Stimulated activated naive CD8-positive, alpha-beta T cell treated with anti-CD3 and anti-CD28 coated beads, Interleukin-15, amount 100 ng/mL, for 72 hours (primary cell): ENCODE measurements around the gene SMIM3.

Experiments used
- ATAC-seq: fragments of 150-1000 bp; cut with Tn5 transposase; 2 replicates; pipeline ENCODE4 v1.10.0; 2021; ENCODE audit warnings: mild to moderate bottlenecking, moderate library complexity
- DNase-seq, 2 donors: peaks; one replicate each; pipeline ENCODE4 v3.0.0; 2021 to 2022
- H3K27ac Mint-ChIP-seq, 2 donors: one replicate each; pipeline ENCODE4 v1.8.0; 2022; ENCODE audit warnings: mild to moderate bottlenecking in 2 of 2, mixed read lengths in 2 of 2, moderate library complexity in 2 of 2
- H3K27me3 Mint-ChIP-seq: one replicate; pipeline ENCODE4 v1.8.0; 2022; ENCODE audit warnings: mixed read lengths
- H3K4me1 Mint-ChIP-seq: one replicate; pipeline ENCODE4 v1.8.0; 2022; ENCODE audit warnings: mild to moderate bottlenecking, mixed read lengths
- H3K4me3 Mint-ChIP-seq, 2 donors: one replicate each; pipeline ENCODE4 v1.8.0; 2022; ENCODE audit warnings: mild to moderate bottlenecking in 2 of 2, mixed read lengths in 2 of 2, moderate library complexity in 1 of 2
- H3K9me3 Mint-ChIP-seq, 2 donors: one replicate each; pipeline ENCODE4 v1.8.0; 2022; ENCODE audit warnings: mixed read lengths in 2 of 2

SMIM3 gene

DNA sequence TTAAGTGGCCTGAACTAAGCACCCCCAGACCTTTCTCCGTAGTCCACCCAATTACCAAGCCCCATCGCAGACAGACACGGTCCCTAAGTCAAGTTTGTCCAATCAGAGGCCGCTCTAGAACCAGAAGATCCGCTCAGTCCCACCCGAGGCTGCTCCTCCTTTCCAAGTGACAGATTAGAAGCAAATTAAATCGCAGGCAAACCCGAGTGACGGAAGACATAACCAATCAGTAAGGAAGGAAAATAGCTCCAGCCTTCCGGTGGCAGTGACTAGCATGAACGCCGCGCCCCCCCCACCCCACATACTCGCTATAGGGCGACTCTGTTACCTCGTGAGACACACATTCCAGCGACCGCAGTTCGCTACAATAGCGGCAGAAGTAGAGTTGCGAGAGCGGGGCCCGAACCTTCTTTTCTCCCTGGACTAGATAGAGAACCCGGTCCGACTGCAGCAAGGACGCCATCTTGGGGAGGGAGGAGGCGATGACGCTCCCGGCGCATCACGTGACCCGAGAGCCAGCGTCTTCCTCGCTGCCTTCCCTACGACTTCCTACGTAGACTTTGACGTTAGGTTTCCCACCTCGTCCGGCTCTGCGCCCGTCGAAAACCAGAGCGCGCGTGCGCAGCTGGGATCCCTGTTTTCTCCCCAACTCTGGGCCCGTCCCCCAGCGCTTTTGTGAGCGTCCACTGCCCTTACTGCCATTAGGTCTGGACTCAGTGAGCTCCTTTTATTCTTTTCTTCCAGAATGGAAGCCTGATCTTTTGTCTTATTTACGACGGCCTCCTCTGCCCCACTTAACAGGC, 19.8 kb upstream of the SMIM3 start, which contains the start of gene DCTN4:
Gene DCTN4 (minus strand): TSS at position 487 of the 803 bp plus-strand sequence. CDS start 24 bp downstream, at position 463.
- ATAC-seq: peak; percentile 97
- no peaks in the 10 kb centered on the region for H3K9me3 Mint-ChIP-seq
- no peaks in the 10 kb centered on the region for H3K27me3 Mint-ChIP-seq
- H3K27ac Mint-ChIP-seq: no peak within 1 kb of the TSS
- peak; percentile 88 to 94 for DNase-seq
- H3K4me1 Mint-ChIP-seq: peaks cover 38% of the 10 kb centered on the region
- no peak within 1 kb of the TSS for H3K4me3 Mint-ChIP-seq

DNA sequence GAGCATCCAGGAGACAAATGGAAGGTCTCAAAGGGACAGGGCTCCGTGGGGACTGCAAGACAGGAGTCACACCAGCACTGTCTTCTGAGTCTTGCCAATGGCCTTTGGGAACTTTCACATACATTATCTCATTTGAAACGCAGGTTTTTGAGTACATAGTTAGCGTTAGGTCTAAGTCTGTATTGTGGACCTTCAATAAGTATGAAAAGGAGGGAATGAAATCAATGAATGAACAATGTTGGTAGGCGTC, 19.3 kb upstream of the SMIM3 start:
- ATAC-seq (no peak), DNase-seq (no peak)
- Mint-ChIP-seq H3K4me1 (peaks cover 34% of the 10 kb centered on the region), H3K4me3 (no peak overlapping the region), H3K9me3 (no peaks in the 10 kb centered on the region), H3K27me3 (no peaks in the 10 kb centered on the region), H3K27ac (no peak overlapping the region)

DNA sequence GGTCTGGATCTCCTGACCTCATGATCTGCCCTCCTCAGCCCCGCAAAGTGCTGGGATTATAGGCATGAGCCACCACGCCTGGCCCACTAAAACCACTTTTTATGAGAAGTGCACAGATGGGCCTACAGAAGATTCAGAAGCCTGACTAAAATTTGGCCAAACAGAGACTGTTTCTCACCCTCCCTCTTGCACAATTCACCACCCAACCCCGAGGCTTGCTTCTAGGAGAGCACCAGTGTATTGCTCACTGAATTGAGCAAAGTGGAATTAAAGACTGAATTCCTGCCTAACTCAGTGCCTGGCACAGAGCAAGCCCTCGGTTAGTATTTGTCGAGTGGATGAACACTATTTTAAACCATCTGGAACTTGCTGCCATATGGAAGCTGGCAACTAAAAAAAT, 16.3 kb upstream of the SMIM3 start:
- H3K4me3 Mint-ChIP-seq: no peak overlapping the region
- DNase-seq: no peak

DNA sequence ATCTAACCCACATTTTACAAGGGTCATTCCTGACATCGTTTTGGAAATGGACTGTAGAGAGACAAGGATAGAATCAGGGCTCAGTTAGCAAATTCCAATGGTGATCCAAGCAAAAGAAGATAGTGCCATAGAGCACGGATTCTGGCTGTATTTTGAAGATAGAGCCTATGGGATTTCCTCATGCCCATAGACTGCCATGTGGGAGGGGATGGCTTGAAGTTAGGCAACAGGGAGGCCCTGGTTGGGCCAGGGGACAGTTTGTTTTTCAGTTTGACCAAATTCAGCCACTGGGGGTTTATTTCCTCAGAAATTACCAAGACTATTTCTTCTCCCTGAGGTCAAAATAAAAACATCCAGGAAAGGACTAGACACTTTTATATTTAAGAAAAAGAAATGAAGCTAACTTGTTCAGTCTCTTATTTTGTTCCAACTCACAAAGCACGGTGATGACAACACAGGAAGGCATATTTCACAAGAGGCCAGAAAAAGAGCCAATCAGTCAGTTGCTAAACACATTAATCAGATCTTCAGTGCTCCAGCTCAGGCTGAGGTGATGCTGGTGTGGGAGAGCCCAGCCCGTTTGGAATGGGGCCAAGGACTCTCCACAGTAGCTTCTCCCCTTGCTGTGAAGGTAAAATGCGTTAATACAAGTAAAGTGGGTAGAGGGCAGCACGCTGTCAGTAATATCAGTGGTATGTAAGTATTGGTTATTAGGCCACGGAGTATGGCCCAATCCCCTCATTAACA, 15.4 kb upstream of the SMIM3 start:
- no peaks in the 10 kb centered on the region for H3K27me3 Mint-ChIP-seq
- H3K27ac Mint-ChIP-seq: no peak overlapping the region
- no peak overlapping the region for H3K4me3 Mint-ChIP-seq
- peaks cover 12% of the 10 kb centered on the region for H3K4me1 Mint-ChIP-seq
- peaks cover 6 to 8% of the 10 kb centered on the region in 2 donors for H3K9me3 Mint-ChIP-seq
- no peak for ATAC-seq
- DNase-seq: no peak

More for the DNA sequence above, 16.3 kb upstream of the SMIM3 start:
- Mint-ChIP-seq H3K27me3 (no peaks in the 10 kb centered on the region), H3K9me3 (peaks cover 6 to 8% of the 10 kb centered on the region in 2 donors), H3K4me1 (peaks cover 16% of the 10 kb centered on the region), H3K27ac (no peak overlapping the region)
- no peak for ATAC-seq

DNA sequence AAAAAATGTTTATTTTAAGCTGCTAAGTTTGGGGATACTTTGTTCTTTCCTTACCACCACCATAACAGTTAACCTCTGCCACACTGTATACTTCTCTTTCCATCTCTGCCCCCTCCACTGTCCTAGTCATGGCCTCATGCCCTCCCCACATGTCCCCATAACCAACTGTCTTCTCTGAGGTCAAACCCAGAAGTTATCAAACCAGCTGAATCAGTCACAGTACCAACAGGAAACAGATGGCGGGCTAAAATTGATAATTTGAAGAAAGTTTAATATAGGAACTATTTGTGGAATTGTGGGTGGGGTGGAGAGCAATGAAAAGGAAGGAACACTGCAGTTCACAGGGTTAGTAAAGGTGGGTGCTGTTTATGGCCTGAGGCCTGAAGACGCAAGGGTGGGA, 14.0 kb upstream of the SMIM3 start:
- H3K27me3 Mint-ChIP-seq: no peaks in the 10 kb centered on the region
- DNase-seq: no peak
- H3K4me1 Mint-ChIP-seq: peaks cover 12% of the 10 kb centered on the region
- peak overlapping the region in 1 of 2 donors; percentile 21 for H3K27ac Mint-ChIP-seq
- peaks cover 6 to 8% of the 10 kb centered on the region in 2 donors for H3K9me3 Mint-ChIP-seq
- ATAC-seq: no peak
- no peak overlapping the region for H3K4me3 Mint-ChIP-seq

DNA sequence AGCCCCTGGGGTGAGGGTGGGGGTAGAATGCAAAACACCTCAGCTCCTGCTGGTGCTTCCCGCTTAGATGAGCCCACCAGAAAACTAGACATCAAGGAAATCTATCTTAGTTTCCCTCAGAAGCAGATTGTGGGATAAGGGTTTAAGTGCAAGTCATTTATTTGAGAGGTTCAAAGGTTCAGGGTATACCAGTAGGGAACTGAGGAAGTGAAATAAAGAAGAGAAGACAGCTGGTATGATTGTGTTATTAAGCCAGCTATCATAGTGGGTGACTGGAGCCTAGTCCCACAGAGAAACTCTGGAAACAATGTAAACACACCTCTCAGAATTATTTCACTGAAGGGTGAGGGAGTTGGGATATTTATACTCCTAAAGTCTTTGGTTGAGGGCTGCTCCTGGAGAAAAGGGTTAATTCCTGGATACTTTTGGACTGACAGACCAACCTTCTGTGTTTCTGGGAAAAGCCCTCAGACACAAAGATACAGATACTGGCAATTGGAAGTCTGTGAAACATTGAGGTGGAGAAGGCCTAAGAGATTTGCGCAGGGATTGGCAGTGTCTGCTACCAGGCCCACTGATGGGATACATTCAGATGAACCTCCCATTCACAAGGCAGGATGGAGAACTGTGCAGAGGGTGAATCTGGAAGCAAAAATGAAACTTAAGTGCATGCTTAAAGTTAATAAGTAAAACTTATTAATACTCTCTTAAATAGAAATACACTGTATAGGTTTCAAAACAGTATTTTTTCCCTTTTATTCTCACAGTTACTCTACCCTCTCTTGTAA, 13.4 kb upstream of the SMIM3 start:
- Mint-ChIP-seq H3K4me1 (peaks cover 12% of the 10 kb centered on the region), H3K4me3 (no peak overlapping the region), H3K27me3 (no peaks in the 10 kb centered on the region), H3K27ac (peak overlapping the region in 1 of 2 donors; percentile 21), H3K9me3 (peaks cover 6 to 8% of the 10 kb centered on the region in 2 donors)
- DNase-seq: no peak
- no peak for ATAC-seq

DNA sequence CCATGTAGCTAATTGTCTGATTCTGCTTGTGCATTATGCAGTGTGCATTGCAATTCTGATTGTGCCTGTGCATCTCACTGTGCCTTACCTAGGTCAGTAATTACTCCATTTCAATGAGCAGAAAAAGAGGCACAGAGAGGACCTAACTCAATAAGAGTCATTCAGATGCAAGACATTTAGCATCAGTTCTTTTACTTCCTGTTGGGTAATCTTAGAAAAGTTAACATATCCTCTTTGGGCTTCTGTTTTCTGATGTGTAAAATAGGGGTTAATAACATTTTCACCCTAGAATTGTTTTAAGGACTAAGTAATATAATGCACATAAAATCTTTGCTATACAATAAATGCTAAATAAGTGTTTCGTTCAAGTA, 12.8 kb upstream of the SMIM3 start:
- DNase-seq: no peak
- no peak overlapping the region for H3K27ac Mint-ChIP-seq
- H3K9me3 Mint-ChIP-seq: peaks cover 6 to 8% of the 10 kb centered on the region in 2 donors
- peaks cover 16% of the 10 kb centered on the region for H3K4me1 Mint-ChIP-seq
- H3K27me3 Mint-ChIP-seq: no peaks in the 10 kb centered on the region
- no peak for ATAC-seq
- no peak overlapping the region for H3K4me3 Mint-ChIP-seq

DNA sequence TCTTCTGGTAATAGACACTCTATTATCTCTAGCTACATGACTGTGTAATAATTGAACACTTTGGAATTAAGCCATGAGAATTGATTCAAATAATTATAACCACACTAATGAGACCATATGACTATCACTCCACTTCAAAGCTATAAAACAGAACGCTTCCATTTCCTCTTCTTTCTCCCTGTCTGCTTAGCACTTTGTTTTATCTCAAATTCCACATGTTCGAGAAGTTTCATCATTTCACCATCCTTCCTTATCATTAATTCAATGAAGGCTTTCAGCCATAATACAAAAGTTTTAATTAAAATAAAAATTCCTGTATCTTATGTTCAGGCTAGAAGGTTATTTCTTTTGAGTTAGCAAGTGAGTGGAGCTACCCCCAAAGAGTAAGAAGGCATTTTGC, 12.3 kb upstream of the SMIM3 start:
- H3K27me3 Mint-ChIP-seq: no peaks in the 10 kb centered on the region
- DNase-seq (no peak), ATAC-seq (no peak)
- H3K4me1 Mint-ChIP-seq: peaks cover 19% of the 10 kb centered on the region
- no peak overlapping the region for H3K27ac Mint-ChIP-seq
- no peak overlapping the region for H3K4me3 Mint-ChIP-seq
- H3K9me3 Mint-ChIP-seq: peaks cover 6 to 8% of the 10 kb centered on the region in 2 donors

DNA sequence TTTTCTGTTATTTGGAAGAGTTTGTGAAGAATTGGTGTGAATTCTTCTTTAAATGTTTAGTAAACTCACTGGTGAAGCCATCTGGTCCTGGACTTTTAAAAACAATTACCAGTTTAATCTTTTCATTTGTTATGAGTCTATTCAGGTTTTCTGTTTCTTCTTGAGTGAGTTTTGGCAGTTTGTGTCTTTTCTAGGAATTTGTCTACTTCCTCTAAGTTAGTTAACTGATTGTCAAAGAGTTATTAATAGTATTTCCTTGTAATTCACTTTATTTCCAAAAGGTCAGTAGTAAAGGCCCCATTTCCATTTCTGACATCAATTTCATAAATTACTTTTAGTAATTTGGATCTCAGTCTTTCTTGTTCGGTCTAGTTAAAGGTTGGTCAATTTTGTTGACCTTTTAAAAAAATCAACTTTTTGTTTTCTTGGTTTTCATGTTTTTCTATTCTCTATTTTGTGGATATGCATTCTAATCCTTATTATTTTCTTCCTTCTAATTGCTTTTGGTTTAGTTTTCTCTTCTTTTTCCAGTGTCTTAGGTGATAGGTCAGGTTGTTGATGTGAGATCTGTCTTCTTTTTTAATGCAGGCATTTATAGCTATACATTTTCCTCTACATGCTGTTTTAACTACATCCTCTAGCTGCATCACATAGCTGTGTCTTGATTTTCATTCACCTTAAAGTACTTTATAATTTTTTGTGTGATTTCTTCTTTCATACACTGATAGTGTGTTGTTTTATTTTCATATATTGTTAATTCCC, 7.3 kb upstream of the SMIM3 start:
- H3K4me3 Mint-ChIP-seq: no peak overlapping the region
- peaks cover 11% of the 10 kb centered on the region for H3K4me1 Mint-ChIP-seq
- no peaks in the 10 kb centered on the region for H3K27me3 Mint-ChIP-seq
- peaks cover 0 to 5% of the 10 kb centered on the region in 2 donors for H3K9me3 Mint-ChIP-seq
- DNase-seq (no peak), ATAC-seq (no peak)
- H3K27ac Mint-ChIP-seq: no peak overlapping the region

DNA sequence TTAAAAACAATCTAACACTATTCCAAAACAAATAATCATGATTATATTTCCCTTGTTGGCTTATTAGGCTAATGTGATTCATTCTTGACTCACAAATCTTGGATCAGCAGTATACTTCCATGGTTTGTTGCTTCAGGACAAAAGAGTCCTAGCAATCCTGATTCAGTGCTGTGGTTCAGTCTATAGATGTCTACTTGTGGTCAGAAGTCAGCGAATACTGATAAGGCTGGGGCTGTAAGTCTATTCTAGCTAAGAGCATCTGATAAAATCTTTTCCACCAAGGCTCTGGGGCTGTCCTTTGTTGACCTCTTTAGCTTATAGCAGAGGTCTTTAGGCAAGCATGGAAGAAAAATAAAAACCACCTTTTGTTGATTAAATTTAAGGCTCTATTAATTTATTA, 4.4 kb upstream of the SMIM3 start:
- Mint-ChIP-seq H3K27ac (no peak overlapping the region), H3K9me3 (peaks cover 0 to 5% of the 10 kb centered on the region in 2 donors), H3K27me3 (no peaks in the 10 kb centered on the region), H3K4me1 (peaks cover 27% of the 10 kb centered on the region), H3K4me3 (no peak overlapping the region)
- DNase-seq (no peak), ATAC-seq (no peak)

DNA sequence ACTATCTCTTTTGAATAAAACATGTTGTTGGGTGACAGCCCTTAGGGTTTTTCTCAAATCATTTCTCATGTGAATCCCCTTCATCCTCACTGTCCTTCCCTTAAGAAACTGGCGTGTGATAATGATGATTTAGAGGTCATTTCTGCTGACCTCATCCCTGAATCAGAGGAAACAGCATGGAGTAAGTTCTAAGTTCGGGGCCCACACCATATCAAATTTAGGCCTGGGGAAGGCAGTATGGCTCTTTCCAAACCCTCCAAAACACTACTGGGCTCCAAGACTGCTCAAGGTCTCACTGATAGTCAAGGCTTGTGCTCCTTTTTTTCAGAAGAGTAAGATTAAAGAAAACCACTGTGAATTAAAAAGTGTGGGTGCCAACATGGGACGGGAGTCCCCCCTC, 872 bp upstream of the SMIM3 start:
- DNase-seq: no peak
- H3K27me3 Mint-ChIP-seq: no peaks in the 10 kb centered on the region
- no peaks in the 10 kb centered on the region for H3K9me3 Mint-ChIP-seq
- H3K4me3 Mint-ChIP-seq: peak overlapping the region; percentile 97 to 98
- H3K27ac Mint-ChIP-seq: peak overlapping the region in 1 of 2 donors; percentile 86
- ATAC-seq: no peak
- H3K4me1 Mint-ChIP-seq: peaks cover 51% of the 10 kb centered on the region

DNA sequence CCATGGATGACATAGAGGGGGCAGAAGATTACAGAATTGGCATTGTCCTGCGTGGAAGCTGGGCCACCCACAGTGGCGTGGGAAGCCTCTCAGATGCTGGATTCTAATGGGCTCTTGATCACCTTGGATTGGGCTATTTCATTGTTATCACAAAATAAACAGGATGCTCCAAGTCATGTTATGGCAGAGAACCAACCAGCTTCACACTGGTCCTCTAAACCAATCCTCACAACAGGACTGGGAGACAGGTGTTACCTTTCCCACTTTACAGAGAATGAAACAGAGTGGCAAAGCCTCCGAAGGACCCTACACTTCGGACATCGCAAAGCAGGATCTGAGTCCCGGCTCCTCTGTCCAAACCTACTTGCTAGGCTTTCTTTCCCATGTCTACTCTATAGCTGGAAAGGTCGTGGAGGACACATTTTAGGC, 455 bp upstream of the SMIM3 start:
- ATAC-seq (no peak), DNase-seq (no peak)
- peak overlapping the region; percentile 10 to 86 for H3K27ac Mint-ChIP-seq
- H3K4me1 Mint-ChIP-seq: peaks cover 55% of the 10 kb centered on the region
- H3K9me3 Mint-ChIP-seq: no peaks in the 10 kb centered on the region
- no peaks in the 10 kb centered on the region for H3K27me3 Mint-ChIP-seq
- H3K4me3 Mint-ChIP-seq: peak overlapping the region; percentile 97 to 98

DNA sequence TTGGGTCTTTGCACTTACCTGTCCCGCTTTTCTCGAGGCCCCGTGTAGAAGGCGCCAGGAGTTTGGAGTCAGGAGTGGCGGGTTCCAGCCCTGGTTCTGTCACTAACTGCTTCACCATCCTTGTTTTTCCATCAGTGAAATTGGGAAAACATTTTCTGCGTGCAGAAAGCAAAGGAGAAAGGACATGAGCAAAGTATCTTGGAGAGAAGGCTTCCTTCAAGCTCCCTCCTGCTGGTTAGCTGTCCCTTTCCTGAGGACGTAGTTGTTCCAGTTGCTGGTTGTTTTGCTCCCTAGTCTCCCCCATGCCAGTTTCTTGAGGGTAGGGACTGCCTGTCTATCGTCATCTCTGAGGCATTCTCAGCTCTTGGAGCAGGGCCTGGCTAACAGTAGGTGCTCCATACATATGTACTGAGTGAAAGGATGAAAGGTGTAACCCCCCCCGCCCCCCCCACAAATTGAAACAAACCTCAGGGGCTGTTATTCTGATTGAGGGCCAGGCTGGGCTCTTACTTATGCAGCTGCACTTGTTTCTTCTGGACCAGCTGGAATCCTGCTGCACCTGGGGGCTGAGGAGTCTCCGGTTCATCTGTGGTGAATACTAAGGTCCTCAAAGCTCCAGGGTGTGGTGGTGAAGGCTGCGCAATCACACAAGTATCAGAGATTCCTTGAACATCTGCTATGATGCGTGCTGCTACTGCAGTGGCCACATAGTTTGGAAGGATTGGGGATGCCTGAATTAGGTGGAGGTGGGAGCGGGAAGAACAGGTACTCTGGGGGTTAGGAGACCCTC, 1.0 kb downstream of the SMIM3 start:
- H3K27ac Mint-ChIP-seq: peak overlapping the region; percentile 96 to 97
- no peaks in the 10 kb centered on the region for H3K9me3 Mint-ChIP-seq
- ATAC-seq: no peak
- H3K4me1 Mint-ChIP-seq: peaks cover 70% of the 10 kb centered on the region
- DNase-seq: no peak
- peak overlapping the region; percentile 97 to 98 for H3K4me3 Mint-ChIP-seq
- no peaks in the 10 kb centered on the region for H3K27me3 Mint-ChIP-seq

DNA sequence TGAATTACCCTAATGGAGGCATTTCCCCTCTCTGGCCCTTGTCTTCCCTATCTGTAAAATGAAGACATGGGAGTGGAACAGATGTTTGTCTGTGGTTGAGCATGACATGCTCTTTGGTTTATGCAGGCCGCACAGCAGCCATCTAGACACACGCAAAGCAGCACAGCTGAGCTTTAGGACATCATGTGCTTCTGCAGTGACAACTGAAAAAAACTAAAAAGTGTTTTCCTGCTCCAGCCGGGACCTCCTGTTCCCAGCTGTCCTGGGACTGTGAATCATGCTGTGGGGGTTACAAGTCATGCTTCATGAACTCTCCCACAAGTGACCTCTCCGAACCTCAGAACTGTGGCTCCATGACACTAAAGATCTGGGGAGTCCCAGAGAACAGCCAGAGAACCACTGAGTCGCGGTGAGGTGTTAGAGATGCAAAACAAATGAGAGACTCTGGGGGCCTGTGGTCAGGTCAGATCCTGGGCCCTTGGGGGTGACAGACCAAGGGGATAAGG, 1.7 kb downstream of the SMIM3 start:
- H3K27me3 Mint-ChIP-seq: no peaks in the 10 kb centered on the region
- peak overlapping the region; percentile 74 to 98 for H3K4me3 Mint-ChIP-seq
- peak; percentile 72 for ATAC-seq

More for the DNA sequence above, 1.7 kb downstream of the SMIM3 start:
- H3K4me1 Mint-ChIP-seq: peaks cover 76% of the 10 kb centered on the region
- H3K9me3 Mint-ChIP-seq: no peaks in the 10 kb centered on the region
- peak; percentile 33 to 79 for DNase-seq
- peak overlapping the region; percentile 92 to 96 for H3K27ac Mint-ChIP-seq
